K562 (cell line): ENCODE measurements around the gene OR13A1. TPM values are rescaled to one million over a fixed set of nuclear protein-coding genes. Genes with fewer than 3 reads are reported as not detected.

Experiments used
- CBFB ChIP-seq: sonication (generic); formaldehyde crosslinking; IDR thresholded peaks from 2 replicates; pipeline ENCODE4 v1.4.0; 2020; ENCODE audit warnings: mild to moderate bottlenecking, missing genetic modification reagents
- CHAMP1 ChIP-seq: fragments of 450-650 bp; IDR thresholded peaks from 2 replicates; pipeline ENCODE4 v1.6.1; 2016; ENCODE audit warnings: mild to moderate bottlenecking
- CREBBP ChIP-seq: IDR thresholded peaks from one replicate; pipeline ENCODE4 v1.6.1; 2012; ENCODE audit warnings: low read depth, mild to moderate bottlenecking, control low read depth, inconsistent platforms, low read length
- DPF2 ChIP-seq: fragments of 450-650 bp; IDR thresholded peaks from 2 replicates; pipeline ENCODE4 v1.6.1; 2016
- E4F1 ChIP-seq: fragments of 250-450 bp; sonication (Bioruptor Pico); IDR thresholded peaks from 2 replicates; pipeline ENCODE4 v1.5.0; 2021; ENCODE audit warnings: mild to moderate bottlenecking, borderline replicate concordance
- ELF4 ChIP-seq: fragments of 450-650 bp; formaldehyde crosslinking; IDR thresholded peaks from 2 replicates; pipeline ENCODE4 v1.4.0; 2022; ENCODE audit warnings: missing genetic modification characterization
- HDAC1 ChIP-seq, 2 experiments: fragments of 450-650 bp; IDR thresholded peaks; 2 replicates each; pipeline ENCODE4 v1.6.1; 2016 to 2017; ENCODE audit warnings: inconsistent platforms in 1 of 2, mild to moderate bottlenecking in 1 of 2, moderate library complexity in 1 of 2
- HDAC2 ChIP-seq: fragments of 450-650 bp; IDR thresholded peaks from 2 replicates; pipeline ENCODE4 v1.6.1; 2016; ENCODE audit warnings: mild to moderate bottlenecking
- HOXB6 ChIP-seq: fragments of 250-450 bp; sonication (Bioruptor Pico); IDR thresholded peaks from 2 replicates; pipeline ENCODE4 v1.5.1; 2022; ENCODE audit warnings: mild to moderate bottlenecking, borderline replicate concordance
- KAT7 ChIP-seq: sonication (generic); formaldehyde crosslinking; IDR thresholded peaks from 2 replicates; pipeline ENCODE4 v1.8.0; 2022; ENCODE audit warnings: missing genetic modification reagents, mild to moderate bottlenecking, borderline replicate concordance
- MEF2D ChIP-seq: conservative IDR thresholded peaks from 2 replicates; pipeline ENCODE4 v1.6.1; 2016; ENCODE audit warnings: low read depth, missing genetic modification characterization, missing compliant biosample characterization
- NFRKB ChIP-seq: fragments of 450-650 bp; IDR thresholded peaks from 2 replicates; pipeline ENCODE4 v1.6.1; 2016; ENCODE audit warnings: low read depth
- PTBP1 ChIP-seq: fragments of 200-400 bp; formaldehyde crosslinking; IDR thresholded peaks from 2 replicates; pipeline ENCODE4 v1.6.1; 2017; ENCODE audit warnings: low read depth, low read length
- RAD51 ChIP-seq: fragments of 450-650 bp; IDR thresholded peaks from 2 replicates; pipeline ENCODE4 v1.7.1; 2016; ENCODE audit warnings: low read depth, mild to moderate bottlenecking, borderline replicate concordance
- SMAD4 ChIP-seq: fragments of 250-450 bp; sonication (Bioruptor Pico); conservative IDR thresholded peaks from 2 replicates; pipeline ENCODE4 v1.8.0; 2021; ENCODE audit warnings: inconsistent platforms, mild to moderate bottlenecking, moderate library complexity
- SREBF2 ChIP-seq: sonication (generic); formaldehyde crosslinking; IDR thresholded peaks from 2 replicates; pipeline ENCODE4 v1.4.0; 2020; ENCODE audit warnings: mild to moderate bottlenecking, missing genetic modification reagents
- SRF ChIP-seq, 2 experiments: fragments of 250-450, 450-650 bp in 1 of 2; sonication (Bioruptor Pico) in 1 of 2; sonication (generic) in 1 of 2; formaldehyde crosslinking; IDR thresholded peaks; 2 replicates each; pipeline versions ENCODE4 v1.5.0 to v1.5.1; 2020 to 2022; ENCODE audit warnings: mild to moderate bottlenecking in 1 of 2, missing genetic modification reagents in 1 of 2
- TBP ChIP-seq: optimal IDR thresholded peaks from 2 replicates; pipeline ENCODE3; 2011; ENCODE audit warnings: low read depth, low read length, improper control_type of control experiment
- VEZF1 ChIP-seq: fragments of 200-800 bp; sonication (Bioruptor generic); IDR thresholded peaks from 2 replicates; pipeline ENCODE4 v1.6.1; 2017; ENCODE audit warnings: missing genetic modification characterization, missing compliant biosample characterization
- ZNF224 ChIP-seq: sonication (generic); formaldehyde crosslinking; IDR thresholded peaks from 2 replicates; pipeline ENCODE4 v1.8.0; 2022; ENCODE audit warnings: mild to moderate bottlenecking, missing genetic modification reagents
- ZNF24 ChIP-seq: fragments of 450-650 bp; IDR thresholded peaks from 2 replicates; pipeline ENCODE4 v1.6.1; 2016
- ZNF395 ChIP-seq: fragments of 200-800 bp; sonication (Bioruptor generic); IDR thresholded peaks from 2 replicates; pipeline ENCODE4 v1.6.1; 2017; ENCODE audit warnings: missing genetic modification characterization, missing compliant biosample characterization
- polyA plus RNA-seq, 8 experiments: library from polyadenylated mRNA; depleted of rRNA in 4 of 8; stranded (reverse) in 5 of 8; unstranded in 3 of 8; fragments of >200 nt; fragmentation: Nextera tagmentation in 2 of 8; fragmentation: Illumina TruSeq in 1 of 8; extraction: Ambion mirVana in 2 of 8; extraction: Trizol in 1 of 8; gene quantifications; 2 replicates each; pipeline versions ENCODE4 v1.2.1 to v1.2.3, GENCODE V29; 2011 to 2014; ENCODE audit warnings: inconsistent platforms in 1 of 8, missing spikeins in 1 of 8
- total RNA-seq, 7 experiments: library from RNA; depleted of rRNA in 6 of 7; stranded (reverse); fragments of >200 nt in 6 of 7; fragmentation: Illumina TruSeq in 2 of 7; extraction: Trizol in 2 of 7; gene quantifications; 2 replicates each; pipeline versions ENCODE4 v1.2.1 to v1.2.3, GENCODE V29; 2011 to 2021; ENCODE audit warnings: low replicate concordance in 1 of 7

Gene OR13A1
- total and polyA plus RNA-seq, 9 of the 15 experiments (the other 6 are each of a cell fraction or from before 2014, with no cell fraction given), result 0.03 to 0.11 (median 0.06) TPM; not detected in 3

- no peak for TF ChIP-seq E4F1 (CRISPR knock-in tag)
- no peak for TF ChIP-seq CREBBP
- TF ChIP-seq DPF2, result peak; percentile 97
- peak; percentile 76 for TF ChIP-seq HDAC2
- TF ChIP-seq SREBF2, result no peak
- no peak for TF ChIP-seq NFRKB
- TF ChIP-seq CBFB (CRISPR knock-in tag), result no peak
- peak in 1 of 2 experiments; percentile 87; a peak in 2 of 4 replicates for TF ChIP-seq HDAC1 (IDR thresholded peaks at IDR 0.05)
- peak; percentile 41; the same call in 1 of the 2 replicates for TF ChIP-seq VEZF1 (CRISPR knock-in tag)
- peak; percentile 27; the same call in 1 of the 2 replicates for TF ChIP-seq RAD51
- TF ChIP-seq ZNF224 (CRISPR knock-in tag), result no peak
- TF ChIP-seq SRF (CRISPR knock-in tag; IDR thresholded peaks at IDR 0.05), result peak in 1 of 2 experiments; percentile 44; a peak in 1 of 4 replicates
- peak; percentile 90 for TF ChIP-seq SMAD4
- TF ChIP-seq CHAMP1, result peak; percentile 69; the same call in 1 of the 2 replicates
- TF ChIP-seq ZNF395 (CRISPR knock-in tag), result peak; percentile 77
- TF ChIP-seq TBP, result peak; percentile 28
- TF ChIP-seq MEF2D, result peak; percentile 36; the same call in 1 of the 2 replicates
- no peak for TF ChIP-seq HOXB6 (CRISPR knock-in tag)
- 0 out of 2 replicates have a peak, but pooled peaks have one; percentile 35 for TF ChIP-seq ZNF24
- no peak for TF ChIP-seq KAT7 (CRISPR knock-in tag)
- no peak for TF ChIP-seq PTBP1
- 0 out of 2 replicates have a peak, but pooled peaks have one; percentile 40 for TF ChIP-seq ELF4 (CRISPR knock-in tag)
These were observed 36.4 kb downstream of the OR13A1 start (continued) for GRCh38 chr10:45278860-45279498.
